ENCODE data around the gene TIRAP. TPM values are rescaled to one million over a fixed set of nuclear protein-coding genes. Genes with fewer than 3 reads are reported as not detected.

The TIRAP gene
- total RNA-seq, 2 donors from 2014 or later = 15.2 to 20.7 TPM

DNA sequence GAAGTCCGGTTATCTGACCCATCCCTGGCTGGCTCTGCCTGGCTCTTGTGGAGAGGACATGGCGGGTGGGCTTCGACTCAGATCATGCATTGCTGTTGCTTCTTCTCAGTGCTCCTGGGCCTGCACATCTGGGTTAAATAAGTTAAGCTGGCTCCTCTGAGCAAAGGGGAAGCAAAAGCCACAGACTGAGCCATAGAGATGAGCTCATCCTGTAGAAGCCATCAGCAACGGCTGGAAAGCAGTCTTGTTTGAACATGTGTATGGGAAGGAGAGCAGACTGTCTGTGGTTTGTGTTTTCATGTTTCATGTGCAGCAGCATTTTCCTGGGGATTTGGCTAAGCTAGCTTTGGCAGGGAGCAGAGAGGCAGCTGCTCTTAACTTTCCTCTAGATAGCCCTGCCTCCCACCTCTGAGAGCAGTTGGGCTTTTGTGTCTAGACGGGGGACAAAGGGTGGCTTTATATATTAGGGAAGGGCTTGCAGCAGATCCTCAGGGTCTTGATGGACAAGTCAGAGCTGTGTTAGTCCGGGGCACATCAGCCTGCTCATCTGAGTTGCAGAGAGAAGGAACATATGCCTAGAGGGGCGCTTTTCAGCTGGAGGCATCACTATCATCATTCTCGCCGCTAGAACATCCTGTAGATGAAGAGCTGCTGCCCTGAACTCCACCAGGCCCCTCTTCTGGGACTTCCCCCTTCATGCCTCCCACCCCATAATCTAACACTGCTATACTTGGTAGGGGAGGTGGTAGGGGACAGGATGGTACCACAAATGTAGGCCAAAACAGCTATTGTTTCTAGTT, 35.9 kb downstream of the TIRAP start:
- TF ChIP-seq, protein P1, sequence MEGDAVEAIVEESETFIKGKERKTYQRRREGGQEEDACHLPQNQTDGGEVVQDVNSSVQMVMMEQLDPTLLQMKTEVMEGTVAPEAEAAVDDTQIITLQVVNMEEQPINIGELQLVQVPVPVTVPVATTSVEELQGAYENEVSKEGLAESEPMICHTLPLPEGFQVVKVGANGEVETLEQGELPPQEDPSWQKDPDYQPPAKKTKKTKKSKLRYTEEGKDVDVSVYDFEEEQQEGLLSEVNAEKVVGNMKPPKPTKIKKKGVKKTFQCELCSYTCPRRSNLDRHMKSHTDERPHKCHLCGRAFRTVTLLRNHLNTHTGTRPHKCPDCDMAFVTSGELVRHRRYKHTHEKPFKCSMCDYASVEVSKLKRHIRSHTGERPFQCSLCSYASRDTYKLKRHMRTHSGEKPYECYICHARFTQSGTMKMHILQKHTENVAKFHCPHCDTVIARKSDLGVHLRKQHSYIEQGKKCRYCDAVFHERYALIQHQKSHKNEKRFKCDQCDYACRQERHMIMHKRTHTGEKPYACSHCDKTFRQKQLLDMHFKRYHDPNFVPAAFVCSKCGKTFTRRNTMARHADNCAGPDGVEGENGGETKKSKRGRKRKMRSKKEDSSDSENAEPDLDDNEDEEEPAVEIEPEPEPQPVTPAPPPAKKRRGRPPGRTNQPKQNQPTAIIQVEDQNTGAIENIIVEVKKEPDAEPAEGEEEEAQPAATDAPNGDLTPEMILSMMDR (IDR thresholded peaks at IDR 0.05) = no peak
- H3K4me3 ChIP-seq = peak overlapping the region; percentile 67

DNA sequence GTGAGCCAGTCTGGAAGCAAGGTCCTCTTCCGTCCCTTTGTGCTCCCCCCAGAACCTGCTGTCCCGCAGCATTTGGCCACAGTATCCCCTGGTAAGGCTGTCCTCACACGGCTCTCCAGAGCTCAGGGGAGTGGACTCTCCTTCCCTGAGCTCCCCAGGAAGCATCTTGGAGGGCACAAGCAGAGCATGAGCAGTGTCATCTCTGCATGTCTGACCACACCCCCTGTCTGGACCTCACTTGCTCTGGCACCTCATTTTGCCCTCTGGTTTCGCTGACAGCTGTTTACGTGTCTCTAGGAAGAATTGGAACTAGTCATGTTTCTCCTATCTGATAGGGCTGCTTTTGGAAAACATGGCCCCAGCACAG, 36.5 kb downstream of the TIRAP start:
- peaks cover 19 to 26% of the 10 kb centered on the region in 2 donors for H3K4me1 ChIP-seq (ENCODE audit: control insufficient read depth in 1 of 2, low read depth in 2 of 2)
- peak overlapping the region; percentile 56 to 84 for H3K27ac ChIP-seq
- TF ChIP-seq, protein P1 (IDR thresholded peaks at IDR 0.05) = no peak
- no peak for ATAC-seq (ENCODE audit: insufficient number of reproducible peaks, low FRiP score, low read depth)
- DNase-seq (ENCODE audit: low spot score) = no peak
- no peaks in the 10 kb centered on the region for H3K36me3 ChIP-seq
- H3K9me3 ChIP-seq = no peaks in the 10 kb centered on the region
- no peak overlapping the region for H3K4me3 ChIP-seq
- no peaks in the 10 kb centered on the region for H3K27me3 ChIP-seq (replicated peaks; ENCODE audit: insufficient read depth)

More for the DNA sequence above, 35.9 kb downstream of the TIRAP start:
- H3K9me3 ChIP-seq = no peaks in the 10 kb centered on the region
- no peaks in the 10 kb centered on the region for H3K27me3 ChIP-seq (replicated peaks; ENCODE audit: insufficient read depth)
- DNase-seq (ENCODE audit: low spot score) (no peak), ATAC-seq (ENCODE audit: insufficient number of reproducible peaks, low FRiP score, low read depth) (peak; percentile 28)
- H3K36me3 ChIP-seq = no peaks in the 10 kb centered on the region
- peaks cover 19 to 26% of the 10 kb centered on the region in 2 donors for H3K4me1 ChIP-seq (ENCODE audit: control insufficient read depth in 1 of 2, low read depth in 2 of 2)
- H3K27ac ChIP-seq = peak overlapping the region; percentile 56 to 84

DNA sequence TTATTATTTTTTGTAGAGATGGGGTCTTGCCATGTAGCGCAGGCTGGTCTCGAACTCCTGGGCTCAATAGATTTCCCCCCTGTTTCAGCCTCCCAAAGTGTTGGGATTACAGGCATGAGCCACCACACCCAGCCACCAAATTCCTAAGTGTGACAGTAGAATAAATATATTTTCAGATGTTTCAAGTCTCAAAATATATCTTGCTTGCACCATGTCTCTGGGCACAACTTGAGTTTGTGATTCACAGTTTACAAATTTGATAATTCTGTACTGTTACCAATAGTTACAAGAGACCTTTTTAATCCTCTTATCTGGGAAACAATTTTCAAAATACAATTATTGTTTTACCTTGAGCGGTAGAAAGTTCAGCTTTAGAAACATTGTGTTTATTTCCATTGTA, 40.1 kb downstream of the TIRAP start:
- DNase-seq (ENCODE audit: low spot score) (no peak), ATAC-seq (ENCODE audit: insufficient number of reproducible peaks, low FRiP score, low read depth) (no peak)
- no peak overlapping the region for H3K27ac ChIP-seq
- H3K4me1 ChIP-seq (ENCODE audit: control insufficient read depth in 1 of 2, low read depth in 2 of 2) = peaks cover 10 to 15% of the 10 kb centered on the region in 2 donors
- H3K4me3 ChIP-seq = no peak overlapping the region
- H3K36me3 ChIP-seq = no peaks in the 10 kb centered on the region
- H3K27me3 ChIP-seq (replicated peaks; ENCODE audit: insufficient read depth) = no peaks in the 10 kb centered on the region
- no peaks in the 10 kb centered on the region for H3K9me3 ChIP-seq
- TF ChIP-seq, protein P1 (IDR thresholded peaks at IDR 0.05) = no peak

DNA sequence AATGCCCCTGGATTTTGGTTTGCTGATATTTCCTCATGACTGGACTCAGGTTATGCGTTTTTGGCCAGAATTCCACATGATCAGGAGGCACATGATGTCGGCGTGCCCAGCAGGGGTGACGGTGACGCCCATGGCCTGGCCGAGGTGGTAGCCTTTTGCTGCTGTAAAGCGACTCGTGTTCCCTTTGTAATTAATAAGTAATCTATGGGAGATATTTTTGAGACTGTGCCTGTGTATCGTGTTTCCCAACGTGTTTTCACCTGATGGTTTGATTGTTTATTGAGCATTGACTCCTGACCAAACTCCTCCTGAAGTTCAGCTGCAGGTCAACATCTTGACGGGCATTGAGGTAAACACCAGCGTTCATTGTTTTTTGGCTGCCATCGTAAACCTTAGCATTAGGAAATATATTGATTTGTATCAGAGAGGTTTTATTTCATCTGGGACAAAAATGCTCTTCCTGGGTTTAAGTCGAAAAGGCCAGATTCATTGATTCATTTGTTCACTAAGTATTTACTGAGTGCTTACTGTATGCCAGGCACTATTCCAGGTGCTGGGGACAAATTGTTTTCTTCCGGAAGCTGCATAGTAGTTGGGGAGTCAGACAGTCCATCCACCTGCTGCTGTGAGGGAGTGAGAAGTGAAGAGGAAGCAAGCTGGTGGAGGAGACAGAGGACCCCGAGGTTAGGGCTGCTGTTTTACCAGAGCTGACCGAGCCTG, 44.5 kb downstream of the TIRAP start:
- ATAC-seq (ENCODE audit: insufficient number of reproducible peaks, low FRiP score, low read depth) (no peak), DNase-seq (ENCODE audit: low spot score) (no peak)
- no peaks in the 10 kb centered on the region for H3K36me3 ChIP-seq
- H3K4me1 ChIP-seq (ENCODE audit: control insufficient read depth in 1 of 2, low read depth in 2 of 2) = no peaks in the 10 kb centered on the region
- no peak overlapping the region for H3K27ac ChIP-seq
- no peaks in the 10 kb centered on the region for H3K27me3 ChIP-seq (replicated peaks; ENCODE audit: insufficient read depth)
- TF ChIP-seq, protein P1 (IDR thresholded peaks at IDR 0.05) = no peak
- H3K4me3 ChIP-seq = no peak overlapping the region
- H3K9me3 ChIP-seq = no peaks in the 10 kb centered on the region

DNA sequence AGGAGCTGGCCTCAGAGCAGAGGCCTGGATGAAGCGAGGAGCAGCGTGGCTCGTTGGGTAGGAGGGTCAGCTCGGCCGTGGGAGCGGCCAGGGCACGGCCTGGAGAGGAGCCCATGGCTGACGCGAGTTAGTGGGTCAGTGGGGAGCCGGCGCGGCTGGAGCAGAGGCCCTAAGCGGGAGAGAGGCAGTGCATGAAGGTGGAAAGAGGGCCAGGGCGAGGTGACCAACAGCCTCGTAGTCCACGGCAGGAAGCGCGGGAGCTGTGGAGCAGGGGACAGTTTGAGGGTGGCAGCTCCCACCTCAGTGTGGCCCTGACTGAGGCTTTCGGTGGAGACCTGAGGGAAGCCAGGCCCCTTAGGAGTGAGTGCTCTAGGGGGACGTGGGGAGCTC, 45.1 kb downstream of the TIRAP start:
- H3K36me3 ChIP-seq = peaks cover under 1% of the 10 kb centered on the region
- no peak overlapping the region for H3K27ac ChIP-seq
- ATAC-seq (ENCODE audit: insufficient number of reproducible peaks, low FRiP score, low read depth) = no peak
- H3K4me3 ChIP-seq = no peak overlapping the region
- no peaks in the 10 kb centered on the region for H3K27me3 ChIP-seq (replicated peaks; ENCODE audit: insufficient read depth)
- H3K4me1 ChIP-seq (ENCODE audit: control insufficient read depth in 1 of 2, low read depth in 2 of 2) = no peaks in the 10 kb centered on the region
- no peaks in the 10 kb centered on the region for H3K9me3 ChIP-seq
- TF ChIP-seq, protein P1 (IDR thresholded peaks at IDR 0.05) = no peak
- no peak for DNase-seq (ENCODE audit: low spot score)

Data from thoracic aorta (tissue), 2 donors.